K562 (cell line): ENCODE measurements around the gene AZU1. TPM values are rescaled to one million over a fixed set of nuclear protein-coding genes. Genes with fewer than 3 reads are reported as not detected.

Experiments
- ARHGAP35 ChIP-seq: fragments of 450-650 bp; IDR thresholded peaks from 2 replicates; pipeline ENCODE4 v1.6.1; 2018; ENCODE audit not compliant: partially characterized antibody
- ARID1B ChIP-seq: fragments of 450-650 bp; IDR thresholded peaks from 2 replicates; pipeline ENCODE4 v1.6.1; 2016; ENCODE audit warnings: antibody characterized with exemption, mild to moderate bottlenecking, inconsistent platforms
- BHLHE40 ChIP-seq: IDR thresholded peaks from 2 replicates; pipeline ENCODE4 v1.6.1; 2011; ENCODE audit warnings: low read length, improper control_type of control experiment
- CTBP1 ChIP-seq: fragments of 450-650 bp; IDR thresholded peaks from 2 replicates; pipeline ENCODE4 v1.6.1; 2016; ENCODE audit warnings: borderline replicate concordance
- FOXP1 ChIP-seq: sonication (generic); formaldehyde crosslinking; IDR thresholded peaks from 2 replicates; pipeline ENCODE4 v1.8.0; 2022; ENCODE audit warnings: mild to moderate bottlenecking, missing genetic modification reagents
- HMG20A ChIP-seq: fragments of 450-650 bp; formaldehyde crosslinking; conservative IDR thresholded peaks from 2 replicates; pipeline ENCODE4 v1.4.0; 2020; ENCODE audit warnings: mild to moderate bottlenecking, mixed read lengths
- HMG20B ChIP-seq: fragments of 250-450 bp; sonication (Bioruptor Pico); IDR thresholded peaks from 2 replicates; pipeline ENCODE4 v1.5.0; 2021; ENCODE audit warnings: mild to moderate bottlenecking
- KHSRP ChIP-seq: fragments of 450-650 bp; IDR thresholded peaks from 2 replicates; pipeline ENCODE4 v1.6.1; 2017
- MNT ChIP-seq, 2 experiments: fragments of 450-650 bp; conservative IDR thresholded peaks; 2 replicates each; pipeline ENCODE4 v1.6.1; 2017; ENCODE audit warnings: mild to moderate bottlenecking in 2 of 2, moderate library complexity in 2 of 2
- NFRKB ChIP-seq: fragments of 450-650 bp; IDR thresholded peaks from 2 replicates; pipeline ENCODE4 v1.6.1; 2016; ENCODE audit warnings: low read depth
- NONO ChIP-seq, 2 experiments: fragments of 200-400 bp in 1 of 2; fragments of 450-650 bp in 1 of 2; formaldehyde crosslinking in 1 of 2; IDR thresholded peaks; 2 replicates each; pipeline ENCODE4 v1.6.1; 2017; ENCODE audit warnings: low read depth in 2 of 2, mild to moderate bottlenecking in 2 of 2, moderate library complexity in 2 of 2, low read length in 1 of 2
- PTTG1 ChIP-seq: fragments of 450-650 bp; IDR thresholded peaks from 2 replicates; pipeline ENCODE4 v1.6.1; 2016; ENCODE audit warnings: low read depth, mild to moderate bottlenecking, missing genetic modification characterization, missing compliant biosample characterization
- PURB ChIP-seq: sonication (generic); formaldehyde crosslinking; IDR thresholded peaks from 2 replicates; pipeline ENCODE4 v1.9.0; 2021; ENCODE audit warnings: low read depth, mild to moderate bottlenecking, missing genetic modification reagents
- SP2 ChIP-seq: IDR thresholded peaks from 2 replicates; pipeline ENCODE4 v1.6.1; 2011; ENCODE audit warnings: mild to moderate bottlenecking, low read depth, low read length, moderate library complexity; ENCODE audit not compliant: poor library complexity, severe bottlenecking; ENCODE audit errors: extremely low read depth
- SRSF9 ChIP-seq: fragments of 200-400 bp; formaldehyde crosslinking; IDR thresholded peaks from 2 replicates; pipeline ENCODE4 v1.6.1; 2017; ENCODE audit warnings: low read depth, low read length, borderline replicate concordance
- ZFP30 ChIP-seq: fragments of 250-450 bp; sonication (Bioruptor Pico); IDR thresholded peaks from 2 replicates; pipeline ENCODE4 v1.8.0; 2022; ENCODE audit warnings: moderate library complexity, mild to moderate bottlenecking, inconsistent platforms, borderline replicate concordance
- ZFP91 ChIP-seq: sonication (generic); formaldehyde crosslinking; IDR thresholded peaks from 2 replicates; pipeline ENCODE4 v1.8.0; 2022; ENCODE audit warnings: mild to moderate bottlenecking, missing genetic modification reagents
- ZSCAN29 ChIP-seq: fragments of 450-650 bp; IDR thresholded peaks from 2 replicates; pipeline ENCODE4 v1.6.1; 2017
- polyA plus RNA-seq, 8 experiments: library from polyadenylated mRNA; depleted of rRNA in 4 of 8; stranded (reverse) in 5 of 8; unstranded in 3 of 8; fragments of >200 nt; fragmentation: Nextera tagmentation in 2 of 8; fragmentation: Illumina TruSeq in 1 of 8; extraction: Ambion mirVana in 2 of 8; extraction: Trizol in 1 of 8; gene quantifications; 2 replicates each; pipeline versions ENCODE4 v1.2.1 to v1.2.3, GENCODE V29; 2011 to 2014; ENCODE audit warnings: inconsistent platforms in 1 of 8, missing spikeins in 1 of 8
- total RNA-seq, 7 experiments: library from RNA; depleted of rRNA in 6 of 7; stranded (reverse); fragments of >200 nt in 6 of 7; fragmentation: Illumina TruSeq in 2 of 7; extraction: Trizol in 2 of 7; gene quantifications; 2 replicates each; pipeline versions ENCODE4 v1.2.1 to v1.2.3, GENCODE V29; 2011 to 2021; ENCODE audit warnings: low replicate concordance in 1 of 7
- TF ChIP-seq, protein P1 (sequence below), 2 experiments: fragments of 450-650 bp in 1 of 2; sonication (generic) in 1 of 2; formaldehyde crosslinking in 1 of 2; IDR thresholded peaks in 1 of 2; conservative IDR thresholded peaks in 1 of 2; 2 replicates each; pipeline versions ENCODE4 v1.6.1 to v1.8.1; 2016 to 2023; ENCODE audit warnings: mild to moderate bottlenecking in 2 of 2, moderate library complexity in 2 of 2, inconsistent platforms in 1 of 2, missing genetic modification reagents in 1 of 2
- TF ChIP-seq, protein P2 (sequence below): sonication (generic); formaldehyde crosslinking; IDR thresholded peaks from 2 replicates; pipeline ENCODE4 v1.5.0; 2020; ENCODE audit warnings: missing genetic modification reagents
- TF ChIP-seq, protein P3 (sequence below): fragments of 450-650 bp; formaldehyde crosslinking; IDR thresholded peaks from 2 replicates; pipeline ENCODE4 v1.4.0; 2022; ENCODE audit warnings: mild to moderate bottlenecking, moderate library complexity
- TF ChIP-seq, protein P4 (sequence below): sonication (generic); formaldehyde crosslinking; IDR thresholded peaks from 2 replicates; pipeline ENCODE4 v1.9.0; 2022; ENCODE audit warnings: mild to moderate bottlenecking, missing genetic modification reagents

Gene AZU1
- total and polyA plus RNA-seq, 9 of the 15 experiments (the other 6 are each of a cell fraction or from before 2014, with no cell fraction given): 0.29 to 1.9 (median 0.59) TPM; not detected in 3

DNA sequence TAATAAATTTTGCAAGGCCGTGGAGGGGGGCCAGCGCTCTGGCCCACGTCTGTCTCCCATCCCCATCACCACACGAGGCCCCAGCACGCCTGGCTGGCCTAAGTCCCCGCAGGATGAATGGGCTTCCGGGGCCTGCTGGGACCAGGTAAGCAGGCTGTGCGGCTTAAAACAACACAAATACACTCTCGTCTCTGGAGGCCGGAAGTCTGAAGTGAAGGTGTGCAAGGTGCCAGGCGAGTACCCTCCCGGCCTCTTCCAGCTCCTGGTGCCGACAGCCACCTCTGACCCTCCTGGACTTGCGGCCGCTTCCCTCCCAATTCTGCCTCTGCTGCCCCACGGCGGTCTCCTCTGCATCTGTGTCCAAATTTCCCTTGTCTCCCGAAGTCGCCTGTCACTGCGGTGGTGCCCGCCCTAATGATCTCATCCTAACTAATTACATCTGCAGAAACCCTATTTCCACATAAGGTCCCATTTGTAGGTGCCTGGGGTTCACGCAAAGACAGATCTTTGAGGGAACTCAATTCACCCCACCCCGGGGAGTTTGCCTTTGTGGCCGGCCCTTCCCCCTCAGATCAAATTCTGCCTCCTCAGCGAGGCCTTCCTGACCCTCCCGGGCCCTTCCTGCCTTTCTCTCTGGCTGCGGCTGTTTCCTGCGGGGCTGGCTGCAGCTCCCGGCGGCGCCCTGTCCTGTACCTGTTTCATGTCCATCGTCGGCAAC lies 38.5 kb upstream of the AZU1 start (continued):
- no peak for TF ChIP-seq FOXP1 (CRISPR knock-in tag)
- TF ChIP-seq SRSF9: no peak
- TF ChIP-seq HMG20B (CRISPR knock-in tag): no peak
- no peak for TF ChIP-seq BHLHE40
- TF ChIP-seq, protein P1, sequence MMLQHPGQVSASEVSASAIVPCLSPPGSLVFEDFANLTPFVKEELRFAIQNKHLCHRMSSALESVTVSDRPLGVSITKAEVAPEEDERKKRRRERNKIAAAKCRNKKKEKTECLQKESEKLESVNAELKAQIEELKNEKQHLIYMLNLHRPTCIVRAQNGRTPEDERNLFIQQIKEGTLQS (IDR thresholded peaks at IDR 0.05): peak; percentile 83
- TF ChIP-seq, protein P1 (CRISPR knock-in tag; conservative IDR thresholded peaks at IDR 0.05): 0 out of 2 replicates have a peak, but pooled peaks have one; percentile 53
- TF ChIP-seq MNT (conservative IDR thresholded peaks at IDR 0.05): no peak
- TF ChIP-seq ZFP91 (CRISPR knock-in tag): no peak
- TF ChIP-seq PURB (CRISPR knock-in tag): no peak
- no peak for TF ChIP-seq NONO (IDR thresholded peaks at IDR 0.05; ENCODE audit: low read depth in 2 of 2, low read length in 1 of 2)
- TF ChIP-seq, protein P2, sequence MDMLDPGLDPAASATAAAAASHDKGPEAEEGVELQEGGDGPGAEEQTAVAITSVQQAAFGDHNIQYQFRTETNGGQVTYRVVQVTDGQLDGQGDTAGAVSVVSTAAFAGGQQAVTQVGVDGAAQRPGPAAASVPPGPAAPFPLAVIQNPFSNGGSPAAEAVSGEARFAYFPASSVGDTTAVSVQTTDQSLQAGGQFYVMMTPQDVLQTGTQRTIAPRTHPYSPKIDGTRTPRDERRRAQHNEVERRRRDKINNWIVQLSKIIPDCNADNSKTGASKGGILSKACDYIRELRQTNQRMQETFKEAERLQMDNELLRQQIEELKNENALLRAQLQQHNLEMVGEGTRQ: no peak
- TF ChIP-seq, protein P3, sequence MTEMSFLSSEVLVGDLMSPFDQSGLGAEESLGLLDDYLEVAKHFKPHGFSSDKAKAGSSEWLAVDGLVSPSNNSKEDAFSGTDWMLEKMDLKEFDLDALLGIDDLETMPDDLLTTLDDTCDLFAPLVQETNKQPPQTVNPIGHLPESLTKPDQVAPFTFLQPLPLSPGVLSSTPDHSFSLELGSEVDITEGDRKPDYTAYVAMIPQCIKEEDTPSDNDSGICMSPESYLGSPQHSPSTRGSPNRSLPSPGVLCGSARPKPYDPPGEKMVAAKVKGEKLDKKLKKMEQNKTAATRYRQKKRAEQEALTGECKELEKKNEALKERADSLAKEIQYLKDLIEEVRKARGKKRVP (CRISPR knock-in tag): 0 out of 2 replicates have a peak, but pooled peaks have one; percentile 2
- no peak for TF ChIP-seq HMG20A (CRISPR knock-in tag)
- TF ChIP-seq ZSCAN29: no peak
- no peak for TF ChIP-seq CTBP1
- no peak for TF ChIP-seq KHSRP
- peak; percentile 53; the same call in 1 of the 2 replicates for TF ChIP-seq ARID1B
- no peak for TF ChIP-seq PTTG1
- TF ChIP-seq SP2: no peak
- TF ChIP-seq, protein P4, sequence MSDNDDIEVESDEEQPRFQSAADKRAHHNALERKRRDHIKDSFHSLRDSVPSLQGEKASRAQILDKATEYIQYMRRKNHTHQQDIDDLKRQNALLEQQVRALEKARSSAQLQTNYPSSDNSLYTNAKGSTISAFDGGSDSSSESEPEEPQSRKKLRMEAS (CRISPR knock-in tag): 0 out of 2 replicates have a peak, but pooled peaks have one; percentile 23
- no peak for TF ChIP-seq ZFP30
- TF ChIP-seq ARHGAP35: no peak
- 0 out of 2 replicates have a peak, but pooled peaks have one; percentile 25 for TF ChIP-seq NFRKB
